GM20431 (cell line): ENCODE data around the gene KY.

Experiments
- in situ Hi-C: fragments of 300-500 bp; cut with MseI, MboI; formaldehyde crosslinking; loops from one replicate; pipeline ENCODE4 v1.15.0; 2020; ENCODE audit warnings: low sequenced_read_pairs; ENCODE audit not compliant: unreplicated experiment

KY gene

DNA sequence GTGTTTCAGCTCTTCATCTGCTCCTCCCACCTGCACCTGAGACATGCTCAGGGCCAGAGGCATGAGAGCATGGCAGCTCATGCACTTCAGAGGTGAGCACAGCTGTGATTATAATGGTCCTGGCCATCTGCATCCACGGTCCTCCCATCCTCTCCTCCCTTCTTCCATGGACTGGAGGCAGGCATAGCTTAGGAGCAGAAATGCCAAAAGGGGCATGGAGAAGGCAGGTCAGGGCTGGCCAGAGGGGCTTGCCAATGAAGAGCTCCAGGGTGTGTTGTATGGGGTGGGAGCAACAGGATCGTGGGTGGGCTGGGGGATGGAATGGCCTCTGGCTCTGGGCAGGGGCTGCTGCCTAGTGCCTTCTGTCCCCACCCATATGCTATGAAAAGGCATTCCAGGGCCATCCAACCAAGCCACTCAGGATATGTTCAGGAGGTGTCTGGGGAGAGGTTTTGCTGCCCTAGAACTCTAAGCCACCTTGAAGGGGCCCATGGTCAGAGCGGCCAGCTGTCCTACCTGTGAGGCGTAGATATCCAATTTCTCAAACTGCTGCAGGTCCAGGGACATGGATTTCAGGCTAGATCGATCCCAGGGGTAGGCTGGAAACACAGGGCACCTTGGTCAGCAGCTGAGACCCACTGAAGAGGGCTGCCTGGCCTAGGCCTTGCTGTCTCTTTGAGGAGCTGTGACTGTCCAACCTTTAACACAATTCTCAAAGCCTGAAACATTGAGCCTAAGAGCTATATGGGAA lies 26.1 kb downstream of the KY start:
- in situ Hi-C loops = no loop called here

DNA sequence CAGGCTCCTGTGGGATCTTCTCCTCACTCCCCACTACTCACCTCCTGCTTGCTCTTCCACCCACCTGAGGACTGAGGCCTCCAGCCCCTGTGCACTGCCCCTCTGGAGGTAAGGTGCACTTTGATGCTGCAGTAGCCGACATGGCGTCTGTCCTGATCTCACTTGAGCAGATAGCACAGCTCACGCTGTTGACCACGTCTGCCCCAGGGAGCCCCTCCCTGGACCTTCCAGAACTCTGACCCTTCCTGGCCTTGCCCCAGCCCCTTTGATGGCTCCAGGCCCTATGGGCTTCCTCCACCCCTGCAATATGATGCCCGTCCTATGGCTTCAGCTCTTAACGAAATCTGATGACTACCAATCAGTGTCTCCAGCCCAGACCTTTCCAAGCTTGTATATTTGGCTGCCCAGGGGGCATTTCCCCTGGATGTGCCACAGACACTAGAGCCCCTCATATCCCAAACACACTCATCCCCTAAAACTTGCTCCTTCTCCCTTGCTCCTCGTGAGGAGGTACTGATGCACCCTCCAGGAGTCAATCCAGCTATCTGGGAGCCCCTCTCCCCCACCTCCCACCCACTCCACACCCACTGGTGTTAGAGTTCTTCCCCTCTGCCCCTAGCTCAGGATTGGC lies 27.1 kb downstream of the KY start:
- in situ Hi-C loops = no loop called here

DNA sequence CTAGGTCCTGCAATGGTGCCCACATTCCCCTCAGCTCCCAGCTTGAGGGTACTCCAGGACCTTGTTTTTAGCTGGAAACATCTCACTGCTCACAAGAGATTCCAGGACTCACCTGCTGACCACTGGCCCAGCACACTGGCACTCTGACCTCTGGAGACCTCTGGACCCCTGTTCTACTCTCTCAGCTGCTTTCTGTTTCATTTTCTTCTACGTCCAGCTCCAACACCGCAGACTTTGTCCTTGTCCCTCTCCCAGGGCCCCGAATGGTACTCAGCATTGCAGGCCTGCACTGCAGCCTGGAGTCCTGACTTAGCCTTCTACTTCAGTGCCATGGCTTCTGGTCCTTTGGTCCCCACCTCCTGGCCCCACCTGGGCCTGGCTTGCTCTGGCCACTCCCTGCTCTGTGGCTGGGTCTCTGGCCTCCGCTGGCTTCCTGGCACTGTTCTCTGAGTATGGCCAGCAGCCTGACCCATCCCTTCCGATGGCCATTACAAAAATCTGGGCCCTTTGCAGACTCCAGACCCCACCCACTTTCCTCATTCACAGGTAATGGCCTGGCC lies 27.9 kb downstream of the KY start:
- in situ Hi-C loops = no loop called here

DNA sequence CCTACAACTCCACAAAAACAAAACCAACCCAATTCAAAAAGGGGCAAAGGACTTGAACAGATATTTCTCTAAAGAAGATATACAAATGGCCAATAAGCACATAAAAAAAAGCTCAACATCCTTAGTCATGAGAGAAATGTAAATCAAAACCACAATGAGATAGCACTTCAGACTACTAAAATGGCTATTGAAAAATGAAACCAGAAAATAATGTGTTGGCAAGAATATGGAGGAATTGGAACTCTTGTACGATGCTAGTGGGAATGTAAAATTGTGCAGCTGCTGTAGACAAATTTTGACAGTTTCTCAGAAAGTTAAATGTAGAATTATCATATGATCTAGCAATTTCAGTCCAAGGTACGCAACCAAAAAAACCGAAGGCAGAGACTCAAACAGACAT lies 29.0 kb downstream of the KY start:
- in situ Hi-C loops = no loop called here

DNA sequence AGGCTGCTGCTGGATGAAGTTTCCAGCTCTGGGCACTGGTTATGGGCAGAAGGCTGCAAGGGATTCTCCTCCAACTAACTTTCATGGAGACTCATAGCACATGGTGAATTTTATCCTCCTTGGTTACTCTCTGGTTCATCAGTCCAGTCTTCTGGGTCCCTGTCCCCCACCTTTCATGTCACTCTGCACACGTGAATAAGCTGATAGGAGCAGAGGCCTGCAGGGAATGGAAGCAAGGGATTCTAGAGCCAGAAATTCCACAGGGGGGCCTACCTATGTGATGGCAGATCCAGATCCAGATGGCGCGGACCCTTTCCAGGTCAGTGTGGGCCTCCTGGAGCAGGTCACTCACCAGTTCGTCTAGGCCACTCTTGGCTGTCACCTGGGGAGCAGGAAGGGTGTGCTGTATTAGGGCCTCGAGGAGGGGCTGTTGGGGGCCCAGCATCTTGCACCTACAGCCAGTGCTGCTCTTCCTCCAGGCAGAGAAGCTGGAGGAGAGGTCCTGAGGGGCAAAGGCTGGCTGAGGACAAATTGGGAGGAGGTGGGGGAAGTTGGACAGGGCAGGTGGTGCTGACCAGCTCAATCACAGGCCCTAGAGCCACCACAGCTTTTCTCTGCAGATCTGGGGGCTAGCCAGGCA lies 30.2 kb downstream of the KY start:
- in situ Hi-C loops = no loop called here

DNA sequence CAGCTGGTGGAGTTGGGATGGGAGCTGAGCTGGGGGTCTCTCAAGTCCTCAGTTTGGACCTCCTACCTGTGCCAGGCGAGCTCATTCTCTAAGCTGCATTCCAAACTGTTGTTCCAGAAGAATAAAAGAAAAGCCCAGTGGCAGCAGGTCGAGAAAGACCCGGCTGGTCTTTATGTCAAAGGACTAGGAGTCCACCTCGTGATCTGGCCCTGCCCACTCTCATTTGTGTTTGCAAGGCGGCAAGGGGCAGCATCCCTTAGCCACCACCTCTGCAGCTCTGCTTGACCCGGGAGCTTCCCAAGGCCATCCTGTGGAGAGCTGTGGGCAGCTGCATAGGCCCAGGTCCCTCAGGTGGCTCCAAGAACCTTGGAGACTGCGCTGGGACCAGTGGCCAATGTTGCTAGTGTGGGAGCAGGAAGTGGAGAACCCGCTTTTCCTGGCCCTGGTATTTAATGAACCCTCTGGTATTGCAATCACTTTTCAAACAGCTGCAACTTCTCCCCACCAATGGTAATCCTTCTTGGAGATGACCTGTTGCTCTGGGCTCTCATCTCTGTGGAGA lies 30.9 kb downstream of the KY start:
- in situ Hi-C loops = no loop called here

DNA sequence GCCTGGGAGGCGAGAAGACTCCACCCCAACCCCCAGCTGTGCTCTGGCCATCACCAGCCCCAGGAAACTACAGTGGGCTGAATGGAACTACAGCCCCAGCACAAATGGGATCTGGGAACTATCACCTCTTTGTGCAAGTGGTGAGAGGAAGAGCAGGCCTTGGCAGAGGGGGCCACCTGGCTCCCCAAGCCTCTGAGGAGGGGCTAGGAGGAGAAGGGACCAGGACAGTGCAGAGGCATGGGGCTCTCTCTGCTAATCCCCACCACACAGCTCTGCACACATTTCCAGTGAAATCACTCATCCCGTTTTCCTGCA lies 31.6 kb downstream of the KY start:
- in situ Hi-C loops = no loop called here

DNA sequence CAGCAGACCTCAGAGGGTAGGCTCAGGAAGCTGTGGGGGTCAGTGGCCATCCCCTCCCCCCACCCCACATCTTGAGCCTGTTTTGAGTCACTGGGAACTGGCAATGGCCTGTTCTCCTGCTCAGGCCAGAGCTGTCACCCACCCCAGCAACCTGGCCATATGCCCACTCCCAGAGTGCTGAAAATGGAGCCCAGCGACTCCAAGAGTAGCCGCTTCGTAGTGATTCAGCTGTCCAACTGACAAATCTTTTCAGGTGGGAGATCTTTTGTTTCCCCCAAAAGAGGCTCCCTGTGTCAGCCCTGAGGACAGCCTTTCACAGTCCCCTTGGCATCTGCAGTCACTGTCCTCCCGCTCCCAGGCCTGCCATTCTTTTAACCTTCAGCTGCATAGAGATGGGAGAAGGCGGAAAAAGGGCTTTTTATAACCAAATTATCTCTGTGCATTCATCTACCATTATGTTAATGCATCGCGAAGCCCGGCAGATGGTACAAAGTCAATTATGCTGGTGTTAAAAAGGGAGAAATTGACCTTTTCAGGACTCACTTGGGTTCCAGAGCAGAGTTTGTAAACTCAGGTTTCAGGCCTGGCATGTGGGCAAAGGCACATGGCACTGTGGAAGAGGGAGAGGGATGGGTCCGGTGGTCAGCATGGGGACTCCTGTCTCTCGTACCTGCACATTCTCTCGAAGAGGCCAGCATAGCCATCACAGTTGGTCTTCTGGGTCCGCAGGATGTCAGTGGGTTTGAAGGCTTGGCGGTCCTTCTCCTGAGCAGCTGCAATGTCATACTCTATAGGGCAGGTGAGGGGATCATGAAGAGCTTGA lies 32.1 kb downstream of the KY start:
- in situ Hi-C loops = no loop called here

DNA sequence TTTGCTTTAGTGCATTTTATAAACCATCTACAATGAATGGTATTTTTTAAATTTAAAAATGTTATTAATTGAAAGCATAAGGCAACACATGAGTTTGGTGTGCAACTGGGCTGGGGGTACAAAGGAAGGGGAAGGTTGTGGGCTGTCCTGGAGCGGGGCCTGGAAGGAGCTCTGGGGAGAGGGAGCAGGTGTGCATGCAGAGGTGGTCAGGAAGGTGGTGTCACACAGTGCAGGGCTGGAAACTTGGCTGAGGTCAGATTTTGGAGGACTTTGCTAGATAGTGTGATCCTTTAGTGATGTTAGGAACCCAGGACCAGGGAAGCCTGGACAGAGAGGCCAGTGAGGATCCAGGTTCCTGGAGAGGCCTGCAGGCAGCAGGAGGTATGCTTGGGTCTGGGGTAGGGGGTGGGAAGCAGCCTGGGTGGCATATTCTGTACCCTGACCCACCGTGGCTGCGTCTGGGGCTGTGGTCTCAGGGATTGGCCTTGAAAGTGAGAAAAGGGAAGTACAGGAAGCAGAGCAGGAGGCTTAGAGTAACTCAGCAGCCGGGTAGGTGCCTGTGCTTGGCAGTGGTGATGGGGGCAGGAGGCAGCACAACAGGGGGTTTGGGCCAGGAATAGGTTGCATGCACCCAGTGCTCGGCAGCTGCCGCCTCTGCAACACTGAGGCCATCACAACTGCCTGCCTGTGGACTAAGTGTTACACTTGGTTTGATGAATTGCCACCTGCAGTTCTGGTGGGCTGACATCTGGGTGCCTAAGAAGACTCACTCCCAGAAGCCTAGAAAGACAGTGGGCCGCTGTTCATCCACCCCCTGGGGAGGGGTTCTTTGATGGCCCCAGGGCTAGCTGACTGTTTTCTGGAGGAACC lies 33.0 kb downstream of the KY start:
- in situ Hi-C loops = no loop called here

DNA sequence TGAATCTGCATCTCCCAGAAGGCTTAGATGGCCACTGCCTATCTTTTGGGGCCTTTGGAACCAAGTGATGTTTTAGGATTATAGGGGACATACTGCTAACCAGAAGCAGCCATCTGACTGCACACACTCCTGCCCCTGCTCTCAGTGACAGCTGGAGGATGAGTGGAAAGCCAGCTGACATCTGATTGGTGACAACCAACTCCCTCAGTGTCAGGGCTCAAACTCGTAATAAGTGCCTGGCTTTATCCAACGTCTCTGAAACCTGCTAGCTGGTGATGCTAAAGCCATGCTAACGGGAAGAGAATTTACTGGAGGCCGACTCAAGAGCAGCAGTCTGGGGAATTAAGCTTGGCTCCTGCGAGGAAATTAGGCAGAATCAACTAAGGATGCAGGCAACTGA lies 35.1 kb downstream of the KY start:
- in situ Hi-C loops = no loop called here

DNA sequence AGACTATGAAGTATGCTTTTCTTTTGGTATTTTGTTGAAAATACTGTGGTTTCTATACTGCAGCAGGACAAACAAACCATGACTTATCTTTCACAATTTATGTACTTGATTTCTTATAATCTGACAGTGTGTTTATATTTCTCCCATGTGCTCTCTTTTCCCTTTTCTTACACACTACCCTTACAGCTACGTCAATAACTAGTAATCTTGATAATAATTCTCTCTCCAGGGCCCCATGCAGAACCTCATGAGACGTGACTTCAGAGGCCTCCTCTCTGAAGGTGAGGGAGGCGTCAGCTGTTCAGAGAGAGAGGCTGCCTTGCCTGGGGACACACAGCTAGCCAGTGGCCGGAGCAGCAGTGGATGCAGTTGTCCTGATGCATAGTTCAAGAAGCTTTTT lies 35.9 kb downstream of the KY start:
- in situ Hi-C loops = no loop called here

DNA sequence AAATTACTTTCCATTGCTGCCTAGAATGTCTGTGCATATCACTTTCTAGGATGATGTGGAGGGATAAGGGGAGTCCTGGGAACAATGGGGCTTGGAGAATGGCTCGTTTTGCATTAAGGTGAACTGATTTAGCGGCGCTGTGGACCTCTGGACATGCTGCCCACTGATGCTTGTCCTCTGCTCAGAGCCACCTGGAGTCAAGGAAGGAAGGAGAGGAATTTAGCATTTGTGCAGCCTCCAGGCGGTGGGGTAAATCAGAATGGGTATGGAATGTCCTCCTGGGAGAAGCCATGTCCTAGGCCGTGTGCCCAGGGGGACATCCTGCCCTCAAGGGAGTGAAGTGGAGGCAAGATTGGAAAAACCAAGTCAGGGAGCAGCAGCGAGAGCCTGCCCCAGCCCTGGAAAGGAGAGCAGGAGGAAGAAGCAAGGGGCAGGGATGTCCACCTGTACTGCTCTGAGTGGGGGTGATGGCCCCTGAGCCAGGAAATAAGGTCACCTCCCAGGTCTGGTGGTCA lies 37.8 kb downstream of the KY start:
- in situ Hi-C loops = no loop called here

DNA sequence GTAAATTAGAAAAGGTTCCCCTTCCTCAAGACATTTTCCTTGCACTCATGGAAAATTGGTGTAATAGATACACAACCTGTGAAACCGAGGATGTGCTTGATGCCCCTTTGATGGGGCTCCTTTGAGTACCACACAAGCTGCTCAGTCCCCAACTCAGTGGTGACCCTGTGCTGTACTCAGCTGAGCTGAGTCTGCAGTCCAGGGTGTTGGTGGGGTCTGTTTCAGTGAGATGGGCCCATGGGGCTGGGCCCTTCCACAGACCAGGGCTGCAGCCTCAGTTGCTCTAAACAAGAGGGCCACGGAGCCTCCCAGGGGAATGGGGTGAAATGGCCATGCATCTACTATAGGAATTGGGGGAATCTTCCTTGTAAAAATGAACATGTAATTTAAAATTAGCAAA lies 39.3 kb downstream of the KY start:
- in situ Hi-C loops = no loop called here

DNA sequence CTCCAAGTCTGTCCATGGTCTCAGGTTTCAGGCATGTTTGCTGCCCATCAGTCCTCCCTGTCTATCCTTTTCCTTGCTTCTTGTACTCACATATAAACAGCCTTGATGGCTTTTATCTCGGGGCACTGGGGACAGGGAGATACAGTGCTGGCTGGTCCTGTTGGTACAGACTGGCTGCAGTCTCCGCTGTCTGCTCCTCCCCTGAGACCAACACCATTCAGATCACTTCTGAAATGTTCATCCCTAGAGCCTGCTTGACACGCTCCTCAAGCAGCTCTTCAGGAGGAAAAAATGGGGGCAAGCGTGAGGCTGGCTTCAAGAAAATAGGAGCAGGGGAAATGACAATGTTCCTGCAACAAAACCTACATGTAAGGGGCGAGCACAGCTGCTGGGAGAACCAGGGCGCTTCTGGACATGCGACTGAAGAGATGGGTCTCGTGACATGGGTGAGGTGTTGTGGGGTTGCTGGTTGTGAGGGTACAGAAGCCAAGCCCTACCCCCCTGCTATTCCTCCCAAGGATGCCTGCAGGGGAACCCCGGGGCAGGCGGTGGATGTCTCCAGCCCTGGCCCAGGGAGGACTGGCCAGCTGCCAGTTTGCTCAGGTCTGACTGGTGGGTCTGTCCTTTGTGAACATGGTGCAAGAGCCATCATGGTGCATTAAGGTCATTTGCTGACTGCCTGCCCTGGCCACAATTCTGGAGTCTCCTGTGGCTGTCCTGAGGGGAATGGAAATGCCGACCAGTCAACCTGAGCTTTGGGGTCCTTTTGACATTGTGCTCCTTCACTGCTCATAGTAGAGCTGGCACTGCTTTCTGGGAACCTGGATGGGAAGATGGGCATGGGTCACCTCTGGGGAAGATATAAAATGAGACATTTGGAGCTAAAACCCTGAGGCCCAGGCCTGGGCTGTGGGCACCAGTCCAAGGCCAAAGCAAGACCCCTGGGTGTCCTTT lies 40.1 kb downstream of the KY start:
- in situ Hi-C loops = no loop called here

DNA sequence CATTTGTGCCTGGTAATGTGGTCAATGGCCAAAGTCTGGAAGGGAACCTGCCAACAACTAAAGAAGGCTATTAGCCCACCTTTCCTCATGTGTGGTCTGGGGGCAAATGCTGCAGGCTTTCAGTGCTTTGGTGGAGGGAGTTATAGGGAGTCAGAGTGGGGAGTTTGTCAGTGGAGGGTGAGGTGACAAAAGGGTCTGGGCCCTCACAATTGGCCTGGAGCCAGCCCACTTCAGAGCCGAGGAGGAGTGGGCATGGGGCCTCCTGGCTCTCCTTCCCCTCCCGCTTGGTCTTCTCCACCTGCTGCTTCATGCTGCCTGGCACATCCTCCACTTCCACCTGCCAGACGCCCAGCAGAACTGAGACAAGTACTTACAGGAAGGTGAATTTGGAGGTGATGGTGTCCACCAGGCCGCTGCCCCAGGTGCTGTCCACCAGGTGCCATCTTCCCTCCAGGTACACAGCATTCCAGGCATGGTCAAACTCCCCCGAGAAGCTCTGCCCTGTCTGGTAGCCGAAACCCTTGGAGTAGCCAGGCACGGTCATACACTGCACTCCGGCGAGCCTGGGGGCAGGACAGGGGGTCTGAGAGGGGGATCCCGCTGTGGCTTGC lies 40.9 kb downstream of the KY start:
- in situ Hi-C loops = loop anchor here (10.0 kb wide), 1 partner anchor 1285 kb away; no protein-coding TSS in a partner anchor

DNA sequence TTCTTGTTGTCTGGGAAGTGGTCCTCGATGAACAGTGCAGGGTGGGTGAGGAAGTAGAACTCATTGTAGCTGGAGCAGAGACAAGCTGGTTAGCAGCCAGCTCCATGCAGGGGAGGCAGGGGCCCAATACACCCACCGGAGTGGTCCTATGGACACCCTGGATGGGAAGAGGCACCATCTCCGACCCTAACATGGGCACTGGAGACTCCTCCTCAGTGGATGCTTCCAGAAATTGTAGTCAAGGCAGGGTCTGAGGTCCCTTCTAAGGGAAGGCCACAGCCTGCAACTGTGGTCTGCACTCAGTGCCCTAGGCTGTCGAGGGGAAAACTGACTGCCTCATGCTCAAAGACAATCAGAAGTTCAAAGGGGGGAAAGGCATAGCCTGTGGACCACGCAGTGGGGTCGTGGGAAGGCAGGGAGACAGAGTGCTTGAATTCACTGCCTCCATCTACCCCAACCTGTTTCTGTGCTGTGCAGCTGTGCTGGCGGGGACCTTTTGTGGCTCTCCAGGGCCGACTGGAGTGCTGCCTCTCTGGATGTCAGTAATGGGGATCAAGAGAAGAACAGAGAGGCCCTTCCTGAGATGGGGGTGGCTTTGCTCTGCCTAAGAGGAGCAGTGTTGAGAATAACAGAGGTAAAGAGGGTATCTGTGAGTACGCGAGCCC lies 41.9 kb downstream of the KY start:
- in situ Hi-C loops = loop anchor here (10.0 kb wide), 1 partner anchor 1286 kb away; no protein-coding TSS in a partner anchor
